GM23248 (cell line): ENCODE results near the gene CFAP20. TPM values are rescaled to one million over a fixed set of nuclear protein-coding genes. Genes with fewer than 3 reads are reported as not detected.
A peak's percentile ranks its signal among the peaks of the same experiment; 100 is the strongest.

ENCODE experiments used
- DNase-seq: peaks from one replicate; pipeline ENCODE4 v3.0.0-alpha.2; 2015
- H2AFZ ChIP-seq: fragments of 200-600 bp; sonication (generic); 2 replicates; pipeline ENCODE4 v1.6.1; 2016; ENCODE audit warnings: antibody characterized with exemption
- H3F3A ChIP-seq: fragments of 200-600 bp; sonication (generic); 2 replicates; pipeline ENCODE4 v1.6.1; 2016; ENCODE audit warnings: mild to moderate bottlenecking, antibody characterized with exemption, mixed run types; ENCODE audit not compliant: insufficient read depth
- H3K27ac ChIP-seq: fragments of 200-600 bp; sonication (generic); 2 replicates; pipeline ENCODE4 v1.5.1; 2016; ENCODE audit warnings: mild to moderate bottlenecking
- H3K27me3 ChIP-seq: fragments of 200-600 bp; sonication (generic); replicated peaks from 2 replicates; pipeline ENCODE4 v1.6.1; 2016; ENCODE audit warnings: mild to moderate bottlenecking; ENCODE audit not compliant: insufficient read depth
- H3K36me3 ChIP-seq: fragments of 200-600 bp; sonication (generic); 2 replicates; pipeline ENCODE4 v1.6.1; 2016; ENCODE audit warnings: low read depth, mild to moderate bottlenecking
- H3K4me1 ChIP-seq: fragments of 200-600 bp; sonication (generic); 2 replicates; pipeline ENCODE4 v1.6.1; 2016; ENCODE audit warnings: mild to moderate bottlenecking; ENCODE audit not compliant: insufficient read depth
- H3K4me2 ChIP-seq: fragments of 200-600 bp; sonication (generic); one replicate; pipeline ENCODE4 v1.6.1; 2016; ENCODE audit warnings: mild to moderate bottlenecking; ENCODE audit not compliant: unreplicated experiment
- H3K4me3 ChIP-seq: fragments of 200-600 bp; sonication (generic); 2 replicates; pipeline ENCODE4 v1.5.1; 2016; ENCODE audit warnings: mild to moderate bottlenecking
- H3K79me2 ChIP-seq: fragments of 200-600 bp; sonication (generic); 2 replicates; pipeline ENCODE4 v1.6.1; 2016; ENCODE audit warnings: mild to moderate bottlenecking; ENCODE audit not compliant: insufficient read depth
- H3K9ac ChIP-seq: fragments of 200-600 bp; sonication (generic); 2 replicates; pipeline ENCODE4 v1.6.1; 2016; ENCODE audit warnings: mild to moderate bottlenecking
- H3K9me2 ChIP-seq: fragments of 200-600 bp; sonication (generic); 2 replicates; pipeline ENCODE4 v1.6.1; 2016; ENCODE audit warnings: mixed run types, mild to moderate bottlenecking, moderate library complexity; ENCODE audit not compliant: insufficient read depth
- H3K9me3 ChIP-seq: fragments of 200-600 bp; sonication (generic); one replicate; pipeline ENCODE4 v1.6.1; 2017; ENCODE audit warnings: low read depth
- H4K20me1 ChIP-seq: fragments of 200-600 bp; sonication (generic); 2 replicates; pipeline ENCODE4 v1.6.0; 2016; ENCODE audit not compliant: insufficient read depth
- EZH2 ChIP-seq: fragments of 200-600 bp; sonication (generic); IDR thresholded peaks from 2 replicates; pipeline ENCODE4 v1.6.1; 2018; ENCODE audit warnings: antibody characterized with exemption, mild to moderate bottlenecking; ENCODE audit not compliant: insufficient read depth, poor library complexity, severe bottlenecking
- EZH2phosphoT487 ChIP-seq: fragments of 200-600 bp; sonication (generic); IDR thresholded peaks from 2 replicates; pipeline ENCODE4 v1.6.1; 2018; ENCODE audit warnings: antibody characterized with exemption, moderate library complexity, mild to moderate bottlenecking, low read depth; ENCODE audit not compliant: insufficient read depth
- WGBS, 2 experiments: methylation state at CpG; one replicate each; pipeline ENCODE4 v1.1.6; 2015 to 2017; ENCODE audit warnings: low lambda C conversion rate in 2 of 2, low coverage in 1 of 2; ENCODE audit errors: missing lambda C conversion rate in 2 of 2; 5-methylcytosine and 5-hydroxymethylcytosine counted together
- in situ Hi-C: fragments of 300-500 bp; cut with MboI; formaldehyde crosslinking; loops from 2 replicates; pipeline ENCODE4 v1.15.0; 2020
- polyA plus RNA-seq: library from polyadenylated mRNA; unstranded; fragments of >200 nt; fragmentation: Nextera tagmentation; extraction: Ambion mirVana; gene quantifications from 2 replicates; pipeline ENCODE4 v1.2.1, GENCODE V29; 2016
- total RNA-seq: library from RNA; depleted of rRNA; stranded (reverse); fragments of >200 nt; shearing (Covaris generic); gene quantifications from 2 replicates; pipeline ENCODE4 v1.2.3, GENCODE V29; 2014

Gene CFAP20
- total and polyA plus RNA-seq, 2 experiments from 2014 or later: 49.5 to 77.2 TPM

- Histone ChIP-seq H2AFZ (no peak overlapping the region), H3K36me3 (peaks cover 25% of the 10 kb centered on the region), H3K9ac (no peak overlapping the region), H3K27me3 (no peaks in the 10 kb centered on the region), H3K79me2 (peaks cover 81% of the 10 kb centered on the region), H3K4me1 (peaks cover 25% of the 10 kb centered on the region), H3K27ac (no peak overlapping the region), H3K9me3 (no peaks in the 10 kb centered on the region), H3K9me2 (no peaks in the 10 kb centered on the region), H3K4me3 (no peak overlapping the region), H3F3A (peaks cover 22% of the 10 kb centered on the region), H3K4me2 (peak overlapping the region; percentile 26), H4K20me1 (peaks cover 4% of the 10 kb centered on the region; the same call in 1 of the 2 replicates)
- DNase-seq: peak; percentile 53
- TF ChIP-seq EZH2 (no peak), EZH2phosphoT487 (no peak)
- in situ Hi-C loops: loop anchor here (10.0 kb wide), 1 partner anchor 84 kb away; no protein-coding TSS in a partner anchor
- WGBS, 2 experiments: 23 to 26% methylated on average over 5 of the region's 5 CpGs
These were observed 10.2 kb downstream of the CFAP20 start for GRCh38 chr16:58118801-58119508.

GRCh38 chr16:58116529-58116928, 12.7 kb downstream of the CFAP20 start:
- in situ Hi-C loops: loop anchor here (10.0 kb wide), 1 partner anchor 82 kb away; no protein-coding TSS in a partner anchor
- H3K27me3 ChIP-seq: no peaks in the 10 kb centered on the region

GRCh38 chr16:58116081-58116480, 13.1 kb downstream of the CFAP20 start:
- Histone ChIP-seq H3K4me3 (no peak overlapping the region), H3K9ac (no peak overlapping the region), H3K79me2 (peaks cover 53% of the 10 kb centered on the region), H3K4me1 (peaks cover 16% of the 10 kb centered on the region), H2AFZ (no peak overlapping the region), H3K4me2 (no peak overlapping the region), H3K27me3 (no peaks in the 10 kb centered on the region), H3K27ac (no peak overlapping the region), H3K9me2 (no peaks in the 10 kb centered on the region), H3K36me3 (peaks cover 37% of the 10 kb centered on the region), H3F3A (peaks cover 7% of the 10 kb centered on the region; the same call in 1 of the 2 replicates), H4K20me1 (peaks cover 4% of the 10 kb centered on the region; the same call in 1 of the 2 replicates), H3K9me3 (no peaks in the 10 kb centered on the region)
- DNase-seq: no peak
- in situ Hi-C loops: loop anchor here (10.0 kb wide), 1 partner anchor 81 kb away; no protein-coding TSS in a partner anchor
- TF ChIP-seq EZH2phosphoT487 (no peak), EZH2 (no peak)
- 89 to 92% methylated on average over 6 of the region's 6 CpGs for WGBS, 2 experiments

More at GRCh38 chr16:58116529-58116928, 12.7 kb downstream of the CFAP20 start:
- H3K79me2 ChIP-seq: peaks cover 57% of the 10 kb centered on the region
- no peak overlapping the region for H3K9ac ChIP-seq
- no peak overlapping the region for H3K4me3 ChIP-seq
- peaks cover 4% of the 10 kb centered on the region; the same call in 1 of the 2 replicates for H4K20me1 ChIP-seq
- peaks cover 11% of the 10 kb centered on the region; the same call in 1 of the 2 replicates for H3F3A ChIP-seq
- H3K27ac ChIP-seq: no peak overlapping the region
- no peaks in the 10 kb centered on the region for H3K9me2 ChIP-seq
- H3K9me3 ChIP-seq: no peaks in the 10 kb centered on the region
- H2AFZ ChIP-seq: no peak overlapping the region
- WGBS, 2 experiments: 97 to 98% methylated on average over 6 of the region's 6 CpGs
- no peak overlapping the region for H3K4me2 ChIP-seq
- TF ChIP-seq EZH2phosphoT487 (no peak), EZH2 (no peak)
- H3K36me3 ChIP-seq: peaks cover 37% of the 10 kb centered on the region
- no peak for DNase-seq
- peaks cover 20% of the 10 kb centered on the region for H3K4me1 ChIP-seq

- peaks cover 2% of the 10 kb centered on the region; the same call in 1 of the 2 replicates for H4K20me1 ChIP-seq
- H3K4me3 ChIP-seq: no peak overlapping the region
- no peaks in the 10 kb centered on the region for H3F3A ChIP-seq
- H3K9me2 ChIP-seq: no peaks in the 10 kb centered on the region
- H3K27ac ChIP-seq: no peak overlapping the region
- WGBS, 2 experiments: 97 to 98% methylated on average over 23 of the region's 23 CpGs
- H3K4me2 ChIP-seq: no peak overlapping the region
- H3K36me3 ChIP-seq: peaks cover 37% of the 10 kb centered on the region
- H2AFZ ChIP-seq: no peak overlapping the region
- no peaks in the 10 kb centered on the region for H3K9me3 ChIP-seq
- no peaks in the 10 kb centered on the region for H3K27me3 ChIP-seq
- in situ Hi-C loops: loop anchor here (10.0 kb wide), 1 partner anchor 80 kb away; no protein-coding TSS in a partner anchor
- TF ChIP-seq EZH2 (no peak), EZH2phosphoT487 (no peak)
- DNase-seq: peak; percentile 8
- H3K9ac ChIP-seq: no peak overlapping the region
- H3K79me2 ChIP-seq: peaks cover 43% of the 10 kb centered on the region
- H3K4me1 ChIP-seq: peaks cover 17% of the 10 kb centered on the region
These were observed 14.1 kb downstream of the CFAP20 start for GRCh38 chr16:58114827-58115825.
